ENCODE measurements around the gene RSAD1. TPM values are rescaled to one million over a fixed set of nuclear protein-coding genes. Genes with fewer than 3 reads are reported as not detected.

Gene RSAD1
- total and polyA plus RNA-seq, 11 donors: 30.9 to 50.0 (median 42.8) TPM

GRCh38 chr17:50508573-50509460, 30.2 kb downstream of the RSAD1 start:
- peak in 1 of 4 donors; percentile 31 for ATAC-seq
- Histone ChIP-seq H3K27ac (peak overlapping the region in 11 of 12 donors; percentile 62 to 88 (median 76)), H3K4me1 (peaks cover 0 to 29% (median 10%) of the 10 kb centered on the region in 12 donors), H3K27me3 (no peaks in the 10 kb centered on the region), H3K4me3 (peak overlapping the region; percentile 51 to 81 (median 64)), H3K36me3 (no peaks in the 10 kb centered on the region), H3K9me3 (no peaks in the 10 kb centered on the region)
- no peak for DNase-seq
- WGBS, 4 donors: 30 to 37% (median 33%) methylated on average over 23 to 32 of the region's 32 CpGs
- TF ChIP-seq, protein P1, sequence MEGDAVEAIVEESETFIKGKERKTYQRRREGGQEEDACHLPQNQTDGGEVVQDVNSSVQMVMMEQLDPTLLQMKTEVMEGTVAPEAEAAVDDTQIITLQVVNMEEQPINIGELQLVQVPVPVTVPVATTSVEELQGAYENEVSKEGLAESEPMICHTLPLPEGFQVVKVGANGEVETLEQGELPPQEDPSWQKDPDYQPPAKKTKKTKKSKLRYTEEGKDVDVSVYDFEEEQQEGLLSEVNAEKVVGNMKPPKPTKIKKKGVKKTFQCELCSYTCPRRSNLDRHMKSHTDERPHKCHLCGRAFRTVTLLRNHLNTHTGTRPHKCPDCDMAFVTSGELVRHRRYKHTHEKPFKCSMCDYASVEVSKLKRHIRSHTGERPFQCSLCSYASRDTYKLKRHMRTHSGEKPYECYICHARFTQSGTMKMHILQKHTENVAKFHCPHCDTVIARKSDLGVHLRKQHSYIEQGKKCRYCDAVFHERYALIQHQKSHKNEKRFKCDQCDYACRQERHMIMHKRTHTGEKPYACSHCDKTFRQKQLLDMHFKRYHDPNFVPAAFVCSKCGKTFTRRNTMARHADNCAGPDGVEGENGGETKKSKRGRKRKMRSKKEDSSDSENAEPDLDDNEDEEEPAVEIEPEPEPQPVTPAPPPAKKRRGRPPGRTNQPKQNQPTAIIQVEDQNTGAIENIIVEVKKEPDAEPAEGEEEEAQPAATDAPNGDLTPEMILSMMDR (IDR thresholded peaks at IDR 0.05): no peak
- peak in 1 of 2 donors; percentile 35 for TF ChIP-seq POLR2A (IDR thresholded peaks at IDR 0.05)
- intact Hi-C loops (cut with DNase I): no loop called here

- DNase-seq: no peak
- WGBS, 4 donors: 25 to 39% (median 37%) methylated on average over 3 of the region's 3 CpGs
- no peak overlapping the region for H3K4me3 ChIP-seq
- intact Hi-C loops (cut with DNase I): no loop called here
- H3K27me3 ChIP-seq: no peaks in the 10 kb centered on the region
- TF ChIP-seq, protein P1 (IDR thresholded peaks at IDR 0.05): no peak
- TF ChIP-seq POLR2A (IDR thresholded peaks at IDR 0.05): no peak
- no peaks in the 10 kb centered on the region for H3K36me3 ChIP-seq
- no peak for ATAC-seq
- H3K27ac ChIP-seq: no peak overlapping the region
- no peaks in the 10 kb centered on the region for H3K9me3 ChIP-seq
- H3K4me1 ChIP-seq: peaks cover 0 to 41% (median 13%) of the 10 kb centered on the region in 12 donors
Measured at GRCh38 chr17:50511058-50511457, 32.4 kb downstream of the RSAD1 start.

GRCh38 chr17:50513495-50513894, 34.8 kb downstream of the RSAD1 start:
- peaks cover 0 to 37% (median 16%) of the 10 kb centered on the region in 12 donors for H3K4me1 ChIP-seq
- H3K27ac ChIP-seq: no peak overlapping the region

GRCh38 chr17:50514388-50514787, 35.7 kb downstream of the RSAD1 start:
- H3K4me1 ChIP-seq: peaks cover 0 to 30% (median 8%) of the 10 kb centered on the region in 12 donors
- TF ChIP-seq, protein P1 (IDR thresholded peaks at IDR 0.05): no peak
- TF ChIP-seq POLR2A (IDR thresholded peaks at IDR 0.05): no peak
- H3K9me3 ChIP-seq: no peaks in the 10 kb centered on the region
- no peaks in the 10 kb centered on the region for H3K27me3 ChIP-seq
- intact Hi-C loops (cut with DNase I): no loop called here
- no peak overlapping the region for H3K4me3 ChIP-seq
- 69 to 80% (median 76%) methylated on average over 3 of the region's 3 CpGs for WGBS, 4 donors
- H3K27ac ChIP-seq: peak overlapping the region in 1 of 12 donors; percentile 17
- no peaks in the 10 kb centered on the region for H3K36me3 ChIP-seq
- DNase-seq (no peak), ATAC-seq (no peak)

More at GRCh38 chr17:50513495-50513894, 34.8 kb downstream of the RSAD1 start:
- H3K27me3 ChIP-seq: no peaks in the 10 kb centered on the region
- intact Hi-C loops (cut with DNase I): no loop called here
- no peak overlapping the region for H3K4me3 ChIP-seq
- TF ChIP-seq POLR2A (IDR thresholded peaks at IDR 0.05): no peak
- TF ChIP-seq, protein P1 (IDR thresholded peaks at IDR 0.05): no peak
- no peak for DNase-seq
- WGBS, 4 donors: 68 to 78% (median 74%) methylated on average over 4 of the region's 4 CpGs
- no peak for ATAC-seq
- H3K36me3 ChIP-seq: no peaks in the 10 kb centered on the region
- H3K9me3 ChIP-seq: no peaks in the 10 kb centered on the region

Data from heart left ventricle (tissue), 16 donors.